D721Med (cell line): Measurements from ENCODE around the gene GFER.

Experiments
- DNase-seq: peaks from one replicate; pipeline ENCODE4 v3.0.0; 2011; ENCODE audit warnings: low spot score; ENCODE audit not compliant: insufficient read length
- FAIRE-seq: peaks from 2 replicates; lab custom pipeline; 2011; peaks lifted over from hg19 to GRCh38; lab: Jason Lieb, UNC
- TF ChIP-seq, protein P1 (sequence below): IDR thresholded peaks from 2 replicates; pipeline ENCODE4 v1.5.1; 2012; ENCODE audit warnings: mild to moderate bottlenecking, control low read depth; ENCODE audit not compliant: insufficient read depth; ENCODE audit errors: missing control alignments

Gene GFER

DNA sequence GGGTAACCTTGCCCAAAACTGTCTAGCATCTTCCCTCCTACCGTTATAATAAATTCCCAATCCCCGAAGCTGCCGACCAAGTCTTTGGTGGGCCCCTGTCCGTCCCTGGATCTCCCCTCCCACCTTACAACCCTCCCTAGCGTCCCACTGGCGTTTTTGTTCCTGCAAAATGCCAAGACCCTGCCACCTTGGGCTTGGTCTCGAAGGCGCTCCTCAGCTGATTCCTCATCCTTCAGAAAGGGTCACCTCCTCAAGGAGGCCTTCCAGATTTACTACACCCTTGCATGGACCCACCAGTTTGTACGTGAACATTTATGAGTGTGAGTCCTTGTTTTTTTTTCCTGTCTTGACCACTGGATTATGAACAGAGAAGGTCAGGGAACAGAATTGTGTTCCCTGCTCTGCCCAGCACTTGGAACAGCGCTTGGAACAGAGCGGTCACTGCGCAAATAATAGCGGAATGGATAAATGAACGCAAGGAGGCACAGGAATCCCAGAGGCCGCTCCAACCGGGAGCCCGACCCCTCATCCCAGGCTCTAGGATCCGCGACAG, 926 bp upstream of the GFER start:
- DNase-seq (no peak), FAIRE-seq (no peak)
- TF ChIP-seq, protein P1, sequence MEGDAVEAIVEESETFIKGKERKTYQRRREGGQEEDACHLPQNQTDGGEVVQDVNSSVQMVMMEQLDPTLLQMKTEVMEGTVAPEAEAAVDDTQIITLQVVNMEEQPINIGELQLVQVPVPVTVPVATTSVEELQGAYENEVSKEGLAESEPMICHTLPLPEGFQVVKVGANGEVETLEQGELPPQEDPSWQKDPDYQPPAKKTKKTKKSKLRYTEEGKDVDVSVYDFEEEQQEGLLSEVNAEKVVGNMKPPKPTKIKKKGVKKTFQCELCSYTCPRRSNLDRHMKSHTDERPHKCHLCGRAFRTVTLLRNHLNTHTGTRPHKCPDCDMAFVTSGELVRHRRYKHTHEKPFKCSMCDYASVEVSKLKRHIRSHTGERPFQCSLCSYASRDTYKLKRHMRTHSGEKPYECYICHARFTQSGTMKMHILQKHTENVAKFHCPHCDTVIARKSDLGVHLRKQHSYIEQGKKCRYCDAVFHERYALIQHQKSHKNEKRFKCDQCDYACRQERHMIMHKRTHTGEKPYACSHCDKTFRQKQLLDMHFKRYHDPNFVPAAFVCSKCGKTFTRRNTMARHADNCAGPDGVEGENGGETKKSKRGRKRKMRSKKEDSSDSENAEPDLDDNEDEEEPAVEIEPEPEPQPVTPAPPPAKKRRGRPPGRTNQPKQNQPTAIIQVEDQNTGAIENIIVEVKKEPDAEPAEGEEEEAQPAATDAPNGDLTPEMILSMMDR = no peak

DNA sequence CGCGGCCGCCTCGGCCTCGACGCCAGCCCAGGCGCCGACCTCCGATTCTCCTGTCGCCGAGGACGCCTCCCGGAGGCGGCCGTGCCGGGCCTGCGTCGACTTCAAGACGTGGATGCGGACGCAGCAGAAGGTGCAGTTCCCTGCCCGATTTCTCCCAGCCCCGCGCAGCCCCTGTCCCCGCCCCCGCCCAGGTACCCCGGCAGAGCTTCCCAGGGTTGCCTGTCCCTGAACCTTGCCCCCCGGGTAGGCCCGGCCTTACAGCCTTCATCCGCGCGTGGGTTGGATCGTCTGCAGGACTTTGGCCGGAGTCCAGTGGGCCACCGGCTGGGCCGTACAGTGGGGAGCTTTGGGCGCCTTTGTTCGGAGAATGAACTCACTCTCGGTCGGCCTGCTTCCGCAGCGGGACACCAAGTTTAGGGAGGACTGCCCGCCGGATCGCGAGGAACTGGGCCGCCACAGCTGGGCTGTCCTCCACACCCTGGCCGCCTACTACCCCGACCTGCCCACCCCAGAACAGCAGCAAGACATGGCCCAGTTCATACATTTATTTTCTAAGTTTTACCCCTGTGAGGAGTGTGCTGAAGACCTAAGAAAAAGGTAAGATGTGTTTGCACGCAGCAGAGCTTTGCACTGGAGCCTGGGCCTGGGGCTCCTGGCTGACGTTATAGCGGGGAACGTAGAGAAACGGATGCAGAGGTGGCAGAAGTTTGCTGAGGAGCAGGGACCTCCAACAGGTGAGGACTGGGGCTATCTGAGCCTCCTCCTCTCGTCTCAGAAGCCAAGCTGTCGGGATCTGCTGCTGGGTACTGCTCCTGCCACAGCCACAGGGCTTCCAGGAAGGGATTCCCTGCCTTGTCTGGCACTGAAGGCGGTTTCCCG, 593 bp downstream of the GFER start:
- no peak for FAIRE-seq
- TF ChIP-seq, protein P1 = no peak
- DNase-seq = no peak

DNA sequence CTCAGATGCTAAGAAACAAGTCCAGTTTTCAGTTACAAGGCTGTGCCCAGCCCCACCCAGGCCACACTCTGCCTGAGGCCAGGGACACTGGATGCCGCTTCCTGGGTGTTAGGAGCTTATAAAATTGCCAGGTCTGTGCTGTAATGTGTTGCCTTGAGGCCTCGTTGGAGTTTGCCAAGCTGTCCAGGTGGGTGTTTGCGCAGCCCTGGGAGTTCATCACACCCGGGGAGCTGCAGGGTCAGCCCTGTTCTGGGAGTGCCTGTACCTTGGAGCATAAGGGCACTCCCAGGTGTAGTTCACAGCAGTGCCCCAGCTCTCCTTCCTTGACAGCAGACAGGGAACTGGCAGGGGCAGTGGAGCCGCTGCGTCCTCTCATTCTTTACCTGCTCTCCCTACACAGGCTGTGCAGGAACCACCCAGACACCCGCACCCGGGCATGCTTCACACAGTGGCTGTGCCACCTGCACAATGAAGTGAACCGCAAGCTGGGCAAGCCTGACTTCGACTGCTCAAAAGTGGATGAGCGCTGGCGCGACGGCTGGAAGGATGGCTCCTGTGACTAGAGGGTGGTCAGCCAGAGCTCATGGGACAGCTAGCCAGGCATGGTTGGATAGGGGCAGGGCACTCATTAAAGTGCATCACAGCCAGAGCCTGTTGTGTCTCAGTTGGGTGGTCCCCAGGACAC, 1.6 kb downstream of the GFER start:
- FAIRE-seq (no peak), DNase-seq (no peak)
- TF ChIP-seq, protein P1 = no peak

GRCh38 chr16:1987198-1987597, 3.2 kb downstream of the GFER start:
- FAIRE-seq (no peak), DNase-seq (no peak)
- TF ChIP-seq, protein P1 = no peak

DNA sequence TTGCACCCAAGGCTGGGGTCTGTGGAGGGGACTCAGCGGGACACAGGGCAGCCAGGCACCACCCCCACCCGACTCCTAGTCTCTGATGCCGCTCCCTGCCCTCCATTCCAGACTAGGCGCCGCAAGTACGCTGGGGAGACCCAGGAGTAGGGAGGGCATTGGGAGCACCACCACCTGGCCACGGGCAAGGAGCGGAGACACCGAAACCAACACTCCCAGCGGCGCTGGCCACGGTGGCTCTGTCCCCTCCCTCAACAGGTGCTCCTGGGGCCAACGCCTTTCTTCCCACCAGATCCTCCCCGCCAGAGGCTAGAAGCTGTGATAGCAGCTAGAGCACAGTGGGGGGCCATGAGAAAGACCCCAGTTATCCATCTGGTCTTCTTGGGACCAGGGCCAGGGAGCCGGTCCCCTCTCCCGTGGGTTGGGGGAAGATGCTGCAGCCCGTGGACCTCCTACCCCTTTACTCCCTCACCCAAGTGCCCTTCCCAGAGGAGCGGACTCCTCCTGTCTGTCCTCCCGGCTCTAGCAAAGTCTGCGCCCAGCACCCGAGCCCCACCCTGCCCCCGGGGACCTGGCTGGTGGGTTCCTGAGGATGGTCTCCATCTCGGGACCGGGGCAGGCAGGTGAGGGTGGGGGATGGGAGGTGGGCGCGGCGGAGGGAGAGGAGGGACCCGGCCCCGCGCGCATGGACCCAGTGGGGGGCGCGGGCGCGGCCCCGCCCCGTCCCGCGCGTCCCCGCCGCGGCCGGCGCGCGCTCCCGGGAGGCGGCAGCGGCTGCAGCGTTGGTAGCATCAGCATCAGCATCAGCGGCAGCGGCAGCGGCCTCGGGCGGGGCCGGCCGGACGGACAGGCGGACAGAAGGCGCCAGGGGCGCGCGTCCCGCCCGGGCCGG, 5.5 kb downstream of the GFER start, which contains the start of gene SYNGR3:
Gene SYNGR3, plus strand, starts transcription at position 762 of the 892 bp plus-strand sequence. CDS start 133 bp downstream, outside the sequence.
- peak; percentile 61 for DNase-seq
- FAIRE-seq = no peak
- TF ChIP-seq, protein P1 = no peak

- FAIRE-seq = no peak
- TF ChIP-seq, protein P1 = no peak
- DNase-seq = no peak
These were observed 6.0 kb downstream of the GFER start for GRCh38 chr16:1990101-1990350.
